Thoracic aorta (tissue), 2 donors: Measurements from ENCODE around the gene COL1A1. TPM values are rescaled to one million over a fixed set of nuclear protein-coding genes. Genes with fewer than 3 reads are reported as not detected.

ENCODE experiments used
- ATAC-seq: fragments of 150-250 bp; one replicate; pipeline ENCODE4 v1.8.0; 2017; ENCODE audit warnings: low read depth; ENCODE audit not compliant: insufficient number of reproducible peaks, low FRiP score
- DNase-seq: peaks from one replicate; pipeline ENCODE4 v3.0.0-alpha.2; 2020; ENCODE audit warnings: low spot score
- H3K27ac ChIP-seq, 2 donors: fragments of 200-600 bp; sonication (generic); 1 replicate in 1 of 2; 2 replicates in 1 of 2; pipeline ENCODE4 v1.5.1; 2016; ENCODE audit warnings: mild to moderate bottlenecking in 2 of 2, moderate library complexity in 2 of 2
- H3K27me3 ChIP-seq: fragments of 200-600 bp; sonication (generic); replicated peaks from 2 replicates; pipeline ENCODE4 v1.6.0; 2016; ENCODE audit warnings: mild to moderate bottlenecking; ENCODE audit not compliant: insufficient read depth
- H3K36me3 ChIP-seq: fragments of 200-600 bp; sonication (generic); one replicate; pipeline ENCODE4 v1.5.1; 2016
- H3K4me1 ChIP-seq, 2 donors: fragments of 200-600 bp; sonication (generic); 1 replicate in 1 of 2; 2 replicates in 1 of 2; pipeline versions ENCODE4 v1.5.1 to v1.6.0; 2016; ENCODE audit warnings: low read depth in 2 of 2, mild to moderate bottlenecking in 1 of 2; ENCODE audit not compliant: control insufficient read depth in 1 of 2
- H3K4me3 ChIP-seq: fragments of 200-600 bp; sonication (generic); 2 replicates; pipeline ENCODE4 v1.5.1; 2016; ENCODE audit warnings: mild to moderate bottlenecking
- H3K9me3 ChIP-seq: fragments of 200-600 bp; sonication (generic); 2 replicates; pipeline ENCODE4 v1.5.1; 2016
- CTCF ChIP-seq: fragments of 200-600 bp; sonication (generic); IDR thresholded peaks from one replicate; pipeline ENCODE4 v1.5.1; 2019; ENCODE audit warnings: antibody characterized with exemption
- total RNA-seq, 2 donors: library from RNA; depleted of rRNA; stranded (reverse); fragments of >200 nt; gene quantifications; one replicate each; pipeline versions ENCODE4 v1.1.0 to v1.2.3, GENCODE V29; 2016

Gene COL1A1
- total RNA-seq, 2 donors from 2014 or later = 261 to 270 TPM

- H3K27ac ChIP-seq = peak overlapping the region; percentile 90 to 92
- TF ChIP-seq CTCF = no peak
- H3K4me1 ChIP-seq = peaks cover 40 to 51% of the 10 kb centered on the region in 2 donors
- H3K4me3 ChIP-seq = peak overlapping the region; percentile 96
- H3K27me3 ChIP-seq = no peaks in the 10 kb centered on the region
- ATAC-seq (no peak), DNase-seq (no peak)
- no peaks in the 10 kb centered on the region for H3K9me3 ChIP-seq
- peaks cover 44% of the 10 kb centered on the region for H3K36me3 ChIP-seq
Measured at GRCh38 chr17:50144845-50145531, 56.4 kb downstream of the COL1A1 start.

GRCh38 chr17:50144355-50144754 lies 57.1 kb downstream of the COL1A1 start:
- peak overlapping the region; percentile 90 to 92 for H3K27ac ChIP-seq
- H3K36me3 ChIP-seq = peaks cover 49% of the 10 kb centered on the region
- H3K4me1 ChIP-seq = peaks cover 40 to 52% of the 10 kb centered on the region in 2 donors
- ATAC-seq (no peak), DNase-seq (no peak)
- H3K9me3 ChIP-seq = no peaks in the 10 kb centered on the region
- no peak for TF ChIP-seq CTCF
- no peaks in the 10 kb centered on the region for H3K27me3 ChIP-seq
- H3K4me3 ChIP-seq = no peak overlapping the region

- DNase-seq = no peak
- TF ChIP-seq CTCF = no peak
- Histone ChIP-seq H3K27me3 (no peaks in the 10 kb centered on the region), H3K36me3 (peaks cover 56% of the 10 kb centered on the region), H3K4me3 (no peak overlapping the region), H3K27ac (no peak overlapping the region), H3K9me3 (no peaks in the 10 kb centered on the region), H3K4me1 (peaks cover 40 to 52% of the 10 kb centered on the region in 2 donors)
- ATAC-seq = no peak
Measured at GRCh38 chr17:50143461-50144176, 57.8 kb downstream of the COL1A1 start.

GRCh38 chr17:50141745-50142110 lies 59.7 kb downstream of the COL1A1 start:
- no peak for TF ChIP-seq CTCF
- Histone ChIP-seq H3K36me3 (peaks cover 75% of the 10 kb centered on the region), H3K9me3 (no peaks in the 10 kb centered on the region), H3K27me3 (no peaks in the 10 kb centered on the region), H3K4me1 (peaks cover 30 to 34% of the 10 kb centered on the region in 2 donors), H3K4me3 (no peak overlapping the region), H3K27ac (no peak overlapping the region)
- DNase-seq (no peak), ATAC-seq (no peak)

- no peaks in the 10 kb centered on the region for H3K27me3 ChIP-seq
- no peak for ATAC-seq
- H3K9me3 ChIP-seq = no peaks in the 10 kb centered on the region
- H3K4me1 ChIP-seq = peaks cover 25 to 29% of the 10 kb centered on the region in 2 donors
- no peak overlapping the region for H3K27ac ChIP-seq
- H3K36me3 ChIP-seq = peaks cover 81% of the 10 kb centered on the region
- no peak for TF ChIP-seq CTCF
- no peak overlapping the region for H3K4me3 ChIP-seq
- DNase-seq = no peak
Measured at GRCh38 chr17:50141026-50141744, 60.2 kb downstream of the COL1A1 start.
